Fibroblast of villous mesenchyme (primary cell): Measurements from ENCODE around the gene ANKRD53. TPM values are rescaled to one million over a fixed set of nuclear protein-coding genes. Genes with fewer than 3 reads are reported as not detected.

Experiments used
- DNase-seq: peaks from one replicate; pipeline ENCODE4 v3.0.0-alpha.2; 2010; ENCODE audit warnings: low read depth
- H3K4me3 ChIP-seq: 2 replicates; pipeline ENCODE4 v1.5.1; 2011; ENCODE audit warnings: low read depth, mild to moderate bottlenecking, low read length
- total RNA-seq: library from RNA; depleted of rRNA; stranded (reverse); fragments of >200 nt; gene quantifications from 2 replicates; pipeline ENCODE4 v1.2.3, GENCODE V29; 2012
- TF ChIP-seq, protein P1 (sequence below): IDR thresholded peaks from 2 replicates; pipeline ENCODE4 v1.5.1; 2012; ENCODE audit warnings: low read depth, mild to moderate bottlenecking, low read length; ENCODE audit not compliant: insufficient read depth

ANKRD53 gene
- total RNA-seq, 1 donor: 0.43 TPM

DNA sequence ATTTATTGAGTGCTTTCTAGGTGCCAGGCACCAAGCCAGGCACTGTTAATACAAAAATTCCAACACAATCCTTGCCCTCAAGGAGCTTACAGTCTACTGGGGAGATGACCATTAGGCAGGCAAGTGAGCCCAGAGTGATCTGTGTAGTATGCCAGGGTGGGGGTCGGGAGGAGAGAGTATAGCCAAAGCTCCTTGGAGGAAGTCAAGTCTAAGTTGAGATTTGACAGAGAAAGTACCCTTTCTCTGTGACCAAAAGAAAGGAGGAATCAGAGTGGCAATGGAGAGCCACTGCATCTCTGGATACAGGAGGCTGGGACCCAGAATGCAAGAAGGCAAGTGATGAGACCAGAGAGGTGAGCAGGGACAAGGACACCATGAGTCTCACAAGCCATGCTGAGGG is 7.5 kb downstream of the ANKRD53 start:
- DNase-seq: no peak
- no peak overlapping the region for H3K4me3 ChIP-seq
- TF ChIP-seq, protein P1, sequence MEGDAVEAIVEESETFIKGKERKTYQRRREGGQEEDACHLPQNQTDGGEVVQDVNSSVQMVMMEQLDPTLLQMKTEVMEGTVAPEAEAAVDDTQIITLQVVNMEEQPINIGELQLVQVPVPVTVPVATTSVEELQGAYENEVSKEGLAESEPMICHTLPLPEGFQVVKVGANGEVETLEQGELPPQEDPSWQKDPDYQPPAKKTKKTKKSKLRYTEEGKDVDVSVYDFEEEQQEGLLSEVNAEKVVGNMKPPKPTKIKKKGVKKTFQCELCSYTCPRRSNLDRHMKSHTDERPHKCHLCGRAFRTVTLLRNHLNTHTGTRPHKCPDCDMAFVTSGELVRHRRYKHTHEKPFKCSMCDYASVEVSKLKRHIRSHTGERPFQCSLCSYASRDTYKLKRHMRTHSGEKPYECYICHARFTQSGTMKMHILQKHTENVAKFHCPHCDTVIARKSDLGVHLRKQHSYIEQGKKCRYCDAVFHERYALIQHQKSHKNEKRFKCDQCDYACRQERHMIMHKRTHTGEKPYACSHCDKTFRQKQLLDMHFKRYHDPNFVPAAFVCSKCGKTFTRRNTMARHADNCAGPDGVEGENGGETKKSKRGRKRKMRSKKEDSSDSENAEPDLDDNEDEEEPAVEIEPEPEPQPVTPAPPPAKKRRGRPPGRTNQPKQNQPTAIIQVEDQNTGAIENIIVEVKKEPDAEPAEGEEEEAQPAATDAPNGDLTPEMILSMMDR: no peak

- no peak for DNase-seq
- TF ChIP-seq, protein P1: no peak
Observed at GRCh38 chr2:70986499-70987189, 8.2 kb downstream of the ANKRD53 start.

DNA sequence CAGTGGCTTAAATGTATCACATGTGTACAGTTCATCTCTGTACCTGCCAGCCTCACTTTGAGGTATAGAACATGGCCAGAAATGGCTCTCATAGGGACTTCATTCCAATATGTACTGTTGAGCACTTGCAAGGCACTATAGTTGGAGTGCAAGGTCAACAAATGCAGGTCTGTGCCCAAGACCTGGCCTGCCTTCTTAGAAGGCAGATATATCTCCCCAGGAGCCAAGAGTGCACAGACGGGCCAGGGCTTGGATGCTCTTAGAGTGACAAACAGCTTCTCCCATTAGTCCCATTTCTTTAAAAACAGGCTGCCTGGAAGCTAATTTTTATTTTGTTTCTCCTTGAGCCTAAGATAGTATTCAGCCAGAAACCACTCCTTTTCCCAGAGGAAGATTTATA is 9.0 kb downstream of the ANKRD53 start:
- TF ChIP-seq, protein P1: no peak
- no peak for DNase-seq
- no peak overlapping the region for H3K4me3 ChIP-seq

More at GRCh38 chr2:70986499-70987189, 8.2 kb downstream of the ANKRD53 start:
- H3K4me3 ChIP-seq: no peak overlapping the region

DNA sequence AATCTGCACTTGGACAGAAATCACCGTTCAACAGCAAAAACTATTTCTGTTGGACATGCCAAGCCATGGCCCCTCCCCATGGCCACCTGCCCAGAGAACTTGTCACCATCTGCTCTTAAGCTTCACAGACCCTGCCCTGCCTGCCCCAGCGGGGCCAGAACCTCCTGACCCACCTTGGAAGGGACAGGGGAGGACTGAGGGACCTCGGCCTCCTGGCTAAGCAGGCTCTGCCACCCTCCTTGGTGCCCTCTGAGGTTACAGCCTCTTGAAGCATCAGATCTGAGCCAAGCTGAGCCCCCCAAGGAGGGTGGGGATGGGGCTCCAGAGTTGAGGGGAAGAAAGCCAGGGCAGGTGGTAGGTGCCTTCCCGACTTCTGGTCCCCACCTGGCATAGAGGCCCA is 9.7 kb downstream of the ANKRD53 start:
- no peak overlapping the region for H3K4me3 ChIP-seq
- TF ChIP-seq, protein P1: no peak
- no peak for DNase-seq

DNA sequence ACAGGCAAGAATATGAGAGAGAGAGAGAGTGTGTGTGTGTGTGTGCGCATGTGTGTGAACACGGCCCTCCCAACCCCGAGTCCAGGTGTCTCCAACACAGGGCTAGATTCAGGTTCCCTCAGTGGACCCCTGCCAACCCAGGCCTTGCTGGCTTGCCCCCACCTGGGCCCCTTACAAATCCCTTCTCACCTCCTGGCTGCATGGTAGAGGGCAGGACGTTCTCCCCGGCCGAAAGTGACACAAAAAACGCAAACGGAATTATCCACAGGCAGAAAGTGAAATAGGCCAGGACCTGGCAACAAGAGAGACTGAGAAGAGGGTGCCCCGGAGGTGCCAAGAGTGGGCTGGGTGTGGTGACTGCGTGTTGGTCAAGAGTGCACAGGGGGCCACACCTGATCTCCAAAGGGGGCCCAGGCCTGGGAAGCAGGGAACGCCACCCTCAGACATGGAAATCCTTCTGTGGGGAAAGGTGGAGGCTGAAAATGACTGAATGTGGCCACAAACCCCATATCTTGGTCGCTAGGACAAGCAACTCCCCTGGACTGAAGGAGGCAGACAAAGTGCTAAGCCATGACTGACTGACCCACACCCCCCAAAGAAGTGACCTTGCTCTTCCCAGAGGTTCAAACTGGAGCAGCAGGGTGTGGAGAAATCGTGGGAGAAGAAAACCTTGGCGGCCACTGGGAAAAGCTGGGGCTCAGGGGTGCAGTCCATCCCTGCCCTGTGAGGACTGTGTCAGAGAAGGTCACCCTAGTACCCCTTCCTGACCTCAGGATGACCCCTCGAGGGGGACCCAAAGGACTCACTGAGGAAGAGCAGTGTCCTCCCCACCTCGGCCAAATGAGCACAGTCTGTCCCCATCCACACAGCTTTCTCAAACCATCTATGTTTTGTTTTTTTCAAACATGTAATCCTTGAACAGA is 10.6 kb downstream of the ANKRD53 start:
- no peak overlapping the region for H3K4me3 ChIP-seq
- TF ChIP-seq, protein P1: no peak
- no peak for DNase-seq

- no peak overlapping the region for H3K4me3 ChIP-seq
- TF ChIP-seq, protein P1: no peak
- DNase-seq: no peak
Observed at GRCh38 chr2:70990216-70990615, 11.8 kb downstream of the ANKRD53 start.
